Aorta (tissue), 5 donors: ENCODE results near the gene MRPL46. TPM values are rescaled to one million over a fixed set of nuclear protein-coding genes. Genes with fewer than 3 reads are reported as not detected.
"Not testable (repeated sequence)": the region's sequence is repeated elsewhere in the genome, so short reads cannot be mapped to it uniquely, and the experiment has no call there.

Experiments
- ATAC-seq: fragments of 200-7000 bp; cut with Tn5 transposase; one replicate; pipeline ENCODE4 v1.9.1; 2022; ENCODE audit warnings: moderate library complexity; ENCODE audit not compliant: low FRiP score
- DNase-seq, 2 donors: peaks; one replicate each; pipeline ENCODE4 v3.0.0-alpha.2; 2020
- H3K27ac ChIP-seq, 2 donors: one replicate each; pipeline ENCODE4 v1.5.1; 2013; ENCODE audit warnings: low read length in 2 of 2, mild to moderate bottlenecking in 2 of 2, moderate library complexity in 2 of 2, control low read depth in 1 of 2, inconsistent platforms in 1 of 2, low read depth in 1 of 2
- H3K27me3 ChIP-seq, 2 donors: one replicate each; pipeline ENCODE4 v1.6.1; 2013; ENCODE audit warnings: control low read depth in 1 of 2, low read length in 1 of 2, mild to moderate bottlenecking in 1 of 2, moderate library complexity in 1 of 2; ENCODE audit not compliant: insufficient read depth in 2 of 2, control insufficient read depth in 1 of 2
- H3K36me3 ChIP-seq, 2 donors: one replicate each; pipeline ENCODE4 v1.6.1; 2013; ENCODE audit warnings: control low read depth in 1 of 2, low read length in 1 of 2, mild to moderate bottlenecking in 1 of 2; ENCODE audit not compliant: insufficient read depth in 2 of 2, control insufficient read depth in 1 of 2
- H3K4me1 ChIP-seq, 2 donors: one replicate each; pipeline ENCODE4 v1.6.1; 2013; ENCODE audit warnings: low read length in 2 of 2, control low read depth in 1 of 2, mild to moderate bottlenecking in 1 of 2, moderate library complexity in 1 of 2; ENCODE audit not compliant: insufficient read depth in 2 of 2, control insufficient read depth in 1 of 2
- H3K4me3 ChIP-seq, 2 donors: one replicate each; pipeline ENCODE4 v1.5.1; 2013; ENCODE audit warnings: low read length in 2 of 2, control low read depth in 1 of 2, mild to moderate bottlenecking in 1 of 2
- H3K9me3 ChIP-seq: one replicate; pipeline ENCODE4 v1.6.1; 2013; ENCODE audit warnings: mild to moderate bottlenecking, low read length; ENCODE audit not compliant: control insufficient read depth
- WGBS, 2 donors: extraction: QIAGEN DNeasy Blood & Tissue Kit; methylation state at CpG; one replicate each; pipeline ENCODE4 v1.1.7; 2013; 5-methylcytosine and 5-hydroxymethylcytosine counted together
- intact Hi-C, 2 donors: fragments of 100-400 bp; cut with DNase I; formaldehyde crosslinking; loops; one replicate each; pipeline versions ENCODE4 v1.14.2 to v1.15.0; 2022
- polyA plus RNA-seq, 2 donors: library from polyadenylated mRNA; stranded (reverse); fragments of 200-250 nt; gene quantifications; one replicate each; pipeline ENCODE4 v1.2.3, GENCODE V29; 2013
- total RNA-seq, 2 donors: library from RNA; stranded (reverse); fragmentation: NEBNext Ultra II Directional; extraction: Animal tissue kit (Norgen Biotek cat#: 25700); gene quantifications; one replicate each; pipeline ENCODE4 v1.2.1, GENCODE V29; 2021
- donor health status: healthy with polysubstance abuse.
- donor health status: Bipolar disorder and iron deficiency.
- donor health status: DM: no; HTN: no; CAD: no.
- donor health status: DM: no; HTN: no; CAD: no.
- donor health status: DM: yes; HTN: yes; CAD: no.

Gene MRPL46
- total and polyA plus RNA-seq, 4 donors: 14.1 to 29.4 (median 20.1) TPM

DNA sequence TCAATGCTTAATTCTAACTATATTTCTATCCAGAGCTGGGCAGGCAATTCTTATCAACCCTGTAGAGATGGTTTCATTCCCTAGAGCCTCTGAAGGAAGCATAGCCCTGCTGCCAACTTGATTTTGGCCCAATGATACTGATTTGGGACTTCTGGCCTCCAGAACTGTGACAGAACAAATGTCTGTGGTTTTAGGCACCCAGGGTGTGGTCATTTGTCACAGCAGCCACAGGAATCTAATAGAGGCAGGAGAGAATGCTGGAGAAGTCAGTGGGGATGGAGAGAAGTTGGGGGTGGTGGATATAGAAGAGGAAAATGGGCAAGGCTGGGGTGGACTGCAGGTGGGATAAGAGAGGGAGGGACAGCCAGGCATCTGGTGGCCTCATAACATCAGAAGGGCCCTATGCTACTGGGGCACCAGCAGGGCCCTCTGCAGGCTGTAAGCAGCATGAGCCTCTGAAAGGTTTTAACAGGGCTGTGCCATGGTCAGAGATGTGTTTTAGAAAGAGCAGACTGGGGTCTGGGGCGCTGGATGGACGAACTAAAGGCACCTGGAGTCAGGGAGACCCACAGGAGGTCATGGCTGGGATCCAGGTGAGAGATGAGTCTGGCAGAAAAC, 20.1 kb upstream of the MRPL46 start:
- Histone ChIP-seq H3K36me3 (no peaks in the 10 kb centered on the region), H3K4me3 (no peak overlapping the region), H3K27me3 (no peaks in the 10 kb centered on the region), H3K27ac (no peak overlapping the region), H3K4me1 (no peaks in the 10 kb centered on the region), H3K9me3 (no peaks in the 10 kb centered on the region)
- ATAC-seq (no peak), DNase-seq (no peak)
- WGBS, 2 donors: 58 to 77% methylated on average over 2 of the region's 2 CpGs
- intact Hi-C loops: no loop called here

DNA sequence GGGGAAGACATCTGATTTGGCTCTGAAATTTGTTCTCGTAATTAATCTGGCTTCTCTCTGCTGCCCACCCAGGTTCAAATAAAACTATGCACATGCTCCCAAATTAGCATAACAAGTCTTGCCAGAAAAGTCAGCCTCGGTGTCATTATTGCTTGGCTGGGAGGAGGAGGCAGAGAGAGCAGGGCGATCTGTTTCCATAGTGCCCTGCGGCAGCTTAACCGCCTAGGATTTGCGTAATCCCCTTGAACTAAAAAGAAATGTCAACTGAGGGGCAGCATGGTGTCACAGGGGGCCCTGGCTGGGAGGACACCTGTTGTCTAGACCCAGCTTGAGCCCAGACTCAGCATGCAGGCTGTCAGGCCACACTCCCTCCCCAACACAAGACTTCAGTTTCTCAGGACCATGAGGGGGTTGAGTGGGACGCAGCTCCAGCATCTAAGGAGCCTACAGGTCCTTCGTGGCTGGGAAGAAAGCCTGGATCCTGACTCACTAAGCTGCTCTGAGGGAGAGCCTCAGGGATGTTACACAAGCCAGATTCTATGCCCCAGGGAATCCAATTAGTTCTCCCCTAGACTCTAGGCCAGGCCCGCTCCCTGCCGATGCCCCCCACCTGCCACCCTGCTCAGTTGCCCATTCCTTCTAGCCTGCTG, 17.6 kb upstream of the MRPL46 start:
- Histone ChIP-seq H3K4me1 (no peaks in the 10 kb centered on the region), H3K27me3 (no peaks in the 10 kb centered on the region), H3K4me3 (no peak overlapping the region), H3K9me3 (no peaks in the 10 kb centered on the region), H3K27ac (no peak overlapping the region), H3K36me3 (peaks cover 0 to 3% of the 10 kb centered on the region in 2 donors)
- intact Hi-C loops: no loop called here
- DNase-seq (no peak), ATAC-seq (no peak)
- WGBS, 2 donors: 38 to 41% methylated on average over 10 of the region's 10 CpGs

DNA sequence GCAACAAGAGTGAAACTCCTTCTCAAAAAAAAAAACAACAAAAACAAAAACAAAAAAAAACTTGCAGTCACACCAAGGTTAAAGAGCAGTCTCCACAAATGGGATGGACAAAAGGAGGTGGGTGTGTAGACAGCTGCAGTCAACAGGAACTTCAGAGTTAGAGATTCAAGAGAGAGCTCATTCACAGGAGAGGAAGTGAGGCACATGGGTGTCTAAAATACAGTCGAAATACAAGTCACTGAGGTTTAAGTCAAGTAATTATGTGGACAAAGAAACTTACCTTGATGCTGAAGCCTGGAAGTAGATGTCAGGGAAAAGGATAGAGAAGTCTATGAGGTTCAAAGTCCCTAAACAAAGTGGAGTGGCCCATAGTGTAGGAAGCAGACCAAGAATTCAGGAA, 15.1 kb upstream of the MRPL46 start:
- Histone ChIP-seq H3K4me3 (no peak overlapping the region), H3K9me3 (no peaks in the 10 kb centered on the region), H3K36me3 (peaks cover 0 to 3% of the 10 kb centered on the region in 2 donors), H3K27ac (no peak overlapping the region), H3K27me3 (no peaks in the 10 kb centered on the region), H3K4me1 (no peaks in the 10 kb centered on the region)
- intact Hi-C loops: no loop called here
- ATAC-seq (no peak), DNase-seq (no peak)
- 73 to 78% methylated on average over 1 of the region's 1 CpG for WGBS, 2 donors

DNA sequence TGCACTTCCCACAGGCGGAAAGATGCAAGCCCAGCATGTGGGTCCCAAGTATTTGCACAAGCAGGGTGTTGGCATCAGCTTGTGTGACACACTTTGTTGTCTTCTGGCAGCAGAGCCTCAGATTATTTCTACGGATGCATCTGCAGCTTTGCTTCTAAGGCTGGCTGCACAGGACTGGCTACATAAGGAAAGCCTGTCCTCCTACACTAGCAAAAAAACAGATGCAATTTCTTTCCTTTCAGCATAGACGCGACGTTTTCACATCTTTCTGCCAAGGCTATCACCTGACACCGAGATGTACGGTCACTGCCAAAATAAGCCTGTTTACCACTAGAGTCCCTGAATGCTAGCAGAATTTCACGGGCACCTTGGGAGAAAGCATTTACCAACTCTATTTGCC, 13.8 kb upstream of the MRPL46 start:
- Histone ChIP-seq H3K27me3 (no peaks in the 10 kb centered on the region), H3K4me3 (no peak overlapping the region), H3K36me3 (peaks cover 0 to 3% of the 10 kb centered on the region in 2 donors), H3K9me3 (no peaks in the 10 kb centered on the region), H3K4me1 (no peaks in the 10 kb centered on the region), H3K27ac (no peak overlapping the region)
- intact Hi-C loops: no loop called here
- ATAC-seq (no peak), DNase-seq (no peak)
- 61 to 66% methylated on average over 8 of the region's 8 CpGs for WGBS, 2 donors

DNA sequence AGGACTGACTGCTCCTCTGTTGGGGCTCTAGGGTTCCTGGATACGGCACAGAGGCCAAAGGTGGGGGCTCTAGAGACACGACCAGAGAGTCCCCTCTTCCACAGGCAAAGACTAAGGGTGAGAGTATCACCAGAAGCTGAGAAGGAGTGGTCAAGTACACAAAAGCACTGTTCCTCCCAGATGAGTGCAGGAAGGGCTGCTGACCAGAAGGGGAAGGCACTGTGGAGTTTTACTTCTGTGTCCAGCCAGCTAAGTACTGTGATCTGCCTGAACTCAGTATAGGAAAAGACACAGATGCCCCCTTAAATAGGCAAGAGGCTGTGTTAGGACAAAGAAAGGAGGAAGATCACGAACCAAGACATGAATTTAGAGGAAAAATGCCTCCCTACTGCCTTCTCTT, 12.0 kb upstream of the MRPL46 start:
- no peaks in the 10 kb centered on the region for H3K9me3 ChIP-seq
- DNase-seq: no peak
- no peaks in the 10 kb centered on the region for H3K27me3 ChIP-seq
- peaks cover 2 to 5% of the 10 kb centered on the region in 2 donors for H3K36me3 ChIP-seq
- intact Hi-C loops: no loop called here
- no peak overlapping the region for H3K4me3 ChIP-seq
- 79 to 84% methylated on average over 3 of the region's 3 CpGs for WGBS, 2 donors
- no peaks in the 10 kb centered on the region for H3K4me1 ChIP-seq
- no peak for ATAC-seq
- no peak overlapping the region for H3K27ac ChIP-seq

GRCh38 chr15:88477904-88478303, 10.7 kb upstream of the MRPL46 start:
- WGBS, 2 donors: 88% methylated on average over 5 of the region's 5 CpGs
- Histone ChIP-seq H3K36me3 (peaks cover 2 to 5% of the 10 kb centered on the region in 2 donors), H3K4me1 (no peaks in the 10 kb centered on the region), H3K27me3 (no peaks in the 10 kb centered on the region), H3K9me3 (no peaks in the 10 kb centered on the region), H3K4me3 (no peak overlapping the region), H3K27ac (no peak overlapping the region)
- DNase-seq: no peak
- intact Hi-C loops: no loop called here
- no peak for ATAC-seq

DNA sequence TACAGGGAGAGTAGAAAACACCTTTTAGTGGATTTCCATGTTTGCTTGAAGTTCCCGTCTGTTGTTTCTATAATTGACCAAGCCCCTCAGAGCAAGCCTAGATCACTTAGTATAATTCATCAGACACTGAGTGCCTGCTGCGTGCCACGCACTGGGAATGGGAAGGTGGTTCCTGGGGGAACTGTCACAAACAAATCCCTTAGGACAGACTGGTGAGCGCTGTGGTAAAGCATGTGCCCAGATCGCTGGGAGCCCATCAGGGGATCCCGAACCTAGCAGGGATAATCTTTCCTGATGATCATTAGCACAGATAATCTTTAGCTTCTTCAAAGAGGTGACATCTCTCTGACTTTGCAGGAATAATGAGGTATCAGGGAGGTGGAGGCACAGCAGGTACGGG, 9.9 kb upstream of the MRPL46 start:
- no peaks in the 10 kb centered on the region for H3K4me1 ChIP-seq
- 90 to 91% methylated on average over 7 of the region's 7 CpGs for WGBS, 2 donors
- intact Hi-C loops: no loop called here
- no peak overlapping the region for H3K4me3 ChIP-seq
- H3K27ac ChIP-seq: no peak overlapping the region
- no peaks in the 10 kb centered on the region for H3K27me3 ChIP-seq
- H3K9me3 ChIP-seq: no peaks in the 10 kb centered on the region
- H3K36me3 ChIP-seq: peaks cover 2 to 5% of the 10 kb centered on the region in 2 donors
- DNase-seq: no peak
- ATAC-seq: no peak

- intact Hi-C loops: no loop called here
- Histone ChIP-seq H3K4me3 (no peak overlapping the region), H3K4me1 (no peaks in the 10 kb centered on the region), H3K27me3 (no peaks in the 10 kb centered on the region), H3K27ac (no peak overlapping the region), H3K9me3 (no peaks in the 10 kb centered on the region), H3K36me3 (peaks cover 2 to 5% of the 10 kb centered on the region in 2 donors)
- ATAC-seq: no peak
- WGBS, 2 donors: 61 to 66% methylated on average over 8 of the region's 8 CpGs
- no peak for DNase-seq
Measured at GRCh38 chr15:88476635-88477060, 9.5 kb upstream of the MRPL46 start.

GRCh38 chr15:88473661-88474293, 6.6 kb upstream of the MRPL46 start:
- H3K36me3 ChIP-seq, H3K4me3 ChIP-seq, H3K27me3 ChIP-seq, DNase-seq, H3K4me1 ChIP-seq, H3K27ac ChIP-seq, intact Hi-C loops, ATAC-seq, H3K9me3 ChIP-seq: not testable (repeated sequence)
- WGBS, 2 donors: 95 to 99% methylated on average over 4 of the region's 4 CpGs
